Caco-2 (cell line): ENCODE results near the gene PRRG4. TPM values are rescaled to one million over a fixed set of nuclear protein-coding genes. Genes with fewer than 3 reads are reported as not detected.

Experiments
- BruUV-seq: library from RNA; stranded (reverse); fragments of 400-500 nt; replicated peaks from 2 replicates; lab custom pipeline; 2021; lab: Mats Ljungman, UMichigan
- CTCF ChIA-PET: fragments of 300-600 bp; sonication (Branson Sonifier 250); formaldehyde crosslinking; loops from one replicate; lab custom pipeline; 2022; ENCODE audit warnings: antibody characterized with exemption; lab: Charles Lee
- POLR2A ChIA-PET: fragments of 300-600 bp; sonication (Branson Sonifier 250); formaldehyde crosslinking; loops from one replicate; lab custom pipeline; 2022; ENCODE audit warnings: antibody characterized with exemption; lab: Charles Lee
- DNase-seq, 2 experiments: peaks; one replicate each; pipeline versions ENCODE4 v3.0.0 to v3.0.0-alpha.2; 2020 to 2022
- H3K27me3 ChIP-seq: replicated peaks from 2 replicates; pipeline ENCODE4 v1.6.0; 2011; ENCODE audit warnings: low read length; ENCODE audit not compliant: control insufficient read depth, insufficient read depth
- H3K36me3 ChIP-seq: 2 replicates; pipeline ENCODE4 v1.5.1; 2011; ENCODE audit warnings: low read length; ENCODE audit not compliant: control insufficient read depth, insufficient read depth
- H3K4me1 ChIP-seq: fragments of 250-450 bp; sonication (Bioruptor Pico); 2 replicates; pipeline ENCODE4 v1.5.1; 2020; ENCODE audit warnings: mild to moderate bottlenecking
- H3K4me3 ChIP-seq: 2 replicates; pipeline ENCODE4 v1.5.1; 2011; ENCODE audit warnings: low read depth, mild to moderate bottlenecking, control low read depth, low read length
- H3K9me3 ChIP-seq: fragments of 250-450 bp; sonication (Bioruptor Pico); 2 replicates; pipeline ENCODE4 v1.5.1; 2020; ENCODE audit warnings: mild to moderate bottlenecking, moderate library complexity
- H3K27ac Mint-ChIP-seq: one replicate; pipeline ENCODE4 v1.8.0; 2022; ENCODE audit warnings: mixed read lengths; ENCODE audit not compliant: unreplicated experiment
- H3K27me3 Mint-ChIP-seq: one replicate; pipeline ENCODE4 v1.8.0; 2022; ENCODE audit warnings: mixed read lengths; ENCODE audit not compliant: insufficient read depth, unreplicated experiment
- H3K36me3 Mint-ChIP-seq: one replicate; pipeline ENCODE4 v1.8.0; 2022; ENCODE audit warnings: mild to moderate bottlenecking, mixed read lengths; ENCODE audit not compliant: insufficient read depth, unreplicated experiment
- H3K4me1 Mint-ChIP-seq: one replicate; pipeline ENCODE4 v1.8.0; 2022; ENCODE audit warnings: low read depth, mixed read lengths; ENCODE audit not compliant: unreplicated experiment
- H3K4me3 Mint-ChIP-seq: one replicate; pipeline ENCODE4 v1.8.0; 2022; ENCODE audit warnings: mild to moderate bottlenecking, moderate library complexity, mixed read lengths; ENCODE audit not compliant: unreplicated experiment
- H3K9me3 Mint-ChIP-seq: one replicate; pipeline ENCODE4 v1.8.0; 2022; ENCODE audit warnings: mixed read lengths; ENCODE audit not compliant: unreplicated experiment
- intact Hi-C: fragments of 100-400 bp; cut with micrococcal nuclease; formaldehyde crosslinking; loops from one replicate; pipeline ENCODE4 v1.10.0; 2022; ENCODE audit not compliant: unreplicated experiment
- total RNA-seq: library from RNA; stranded (reverse); gene quantifications from 2 replicates; pipeline ENCODE4 v1.2.3, GENCODE V29; 2022
- TF ChIP-seq, protein P1 (sequence below), 2 experiments: fragments of 200-600 bp in 1 of 2; IDR thresholded peaks; 1 replicate in 1 of 2; 2 replicates in 1 of 2; pipeline versions ENCODE4 v1.5.1 to v1.8.0; 2011 to 2022; ENCODE audit warnings: antibody characterized with exemption in 1 of 2, control low read depth in 1 of 2, inconsistent platforms in 1 of 2, low read depth in 1 of 2, low read length in 1 of 2, mild to moderate bottlenecking in 1 of 2, moderate library complexity in 1 of 2; ENCODE audit not compliant: insufficient read depth in 1 of 2, severe bottlenecking in 1 of 2, unreplicated experiment in 1 of 2

The PRRG4 gene
- total RNA-seq, 1 experiment from 2014 or later: 6.9 TPM

GRCh38 chr11:32892355-32893092 lies 62.8 kb downstream of the PRRG4 start, which contains the start of gene QSER1:
TSS of gene QSER1 (plus strand) at chr11:32892811. CDS start at chr11:32893126, 315 bp downstream.
- H3K4me3 Mint-ChIP-seq: peak within 1 kb of the TSS; percentile 91
- H3K4me1 Mint-ChIP-seq: peaks cover 11% of the 10 kb centered on the region
- peak within 1 kb of the TSS; percentile 88 for H3K27ac Mint-ChIP-seq
- H3K9me3 ChIP-seq: no peaks in the 10 kb centered on the region
- peak; percentile 76 to 80 for DNase-seq
- peaks cover 9% of the 10 kb centered on the region for H3K36me3 Mint-ChIP-seq
- H3K9me3 Mint-ChIP-seq: no peaks in the 10 kb centered on the region
- peaks cover 23% of the 10 kb centered on the region for H3K4me1 ChIP-seq
- H3K27me3 ChIP-seq: no peaks in the 10 kb centered on the region
- TF ChIP-seq, protein P1, sequence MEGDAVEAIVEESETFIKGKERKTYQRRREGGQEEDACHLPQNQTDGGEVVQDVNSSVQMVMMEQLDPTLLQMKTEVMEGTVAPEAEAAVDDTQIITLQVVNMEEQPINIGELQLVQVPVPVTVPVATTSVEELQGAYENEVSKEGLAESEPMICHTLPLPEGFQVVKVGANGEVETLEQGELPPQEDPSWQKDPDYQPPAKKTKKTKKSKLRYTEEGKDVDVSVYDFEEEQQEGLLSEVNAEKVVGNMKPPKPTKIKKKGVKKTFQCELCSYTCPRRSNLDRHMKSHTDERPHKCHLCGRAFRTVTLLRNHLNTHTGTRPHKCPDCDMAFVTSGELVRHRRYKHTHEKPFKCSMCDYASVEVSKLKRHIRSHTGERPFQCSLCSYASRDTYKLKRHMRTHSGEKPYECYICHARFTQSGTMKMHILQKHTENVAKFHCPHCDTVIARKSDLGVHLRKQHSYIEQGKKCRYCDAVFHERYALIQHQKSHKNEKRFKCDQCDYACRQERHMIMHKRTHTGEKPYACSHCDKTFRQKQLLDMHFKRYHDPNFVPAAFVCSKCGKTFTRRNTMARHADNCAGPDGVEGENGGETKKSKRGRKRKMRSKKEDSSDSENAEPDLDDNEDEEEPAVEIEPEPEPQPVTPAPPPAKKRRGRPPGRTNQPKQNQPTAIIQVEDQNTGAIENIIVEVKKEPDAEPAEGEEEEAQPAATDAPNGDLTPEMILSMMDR (IDR thresholded peaks at IDR 0.05; ENCODE audit: insufficient read depth in 1 of 2, low read depth in 1 of 2, low read length in 1 of 2, severe bottlenecking in 1 of 2, unreplicated experiment in 1 of 2): no peak
- intact Hi-C loops: loop anchor here (2.0 to 5.0 kb wide), 3 partner anchors 84 to 365 kb away; partner anchors contain the start of gene HIPK3
- no peaks in the 10 kb centered on the region for H3K27me3 Mint-ChIP-seq
- ChIA-PET CTCF (interaction anchor here (0.6 to 1.0 kb wide), 3 partner anchors 147 to 194 kb away, joined by 3 to 7 read pairs (median 3); partner anchors contain the start of gene TCP11L1), POLR2A (interaction anchor here (1.0 to 2.4 kb wide), 2 partner anchors 27 to 309 kb away, joined by 3 to 6 read pairs; partner anchors contain the start of gene EIF3M)
- no peaks in the 10 kb centered on the region for H3K36me3 ChIP-seq
- H3K4me3 ChIP-seq: peak within 1 kb of the TSS; percentile 96
- BruUV-seq: no TSS peak

- CTCF ChIA-PET: interaction anchor here (0.6 kb wide), 1 partner anchor 195 kb away, joined by 3 read pairs; no protein-coding TSS in a partner anchor
- BruUV-seq: no TSS peak
Observed at GRCh38 chr11:32893093-32893342, 63.3 kb downstream of the PRRG4 start.

More at GRCh38 chr11:32893093-32893342, 63.3 kb downstream of the PRRG4 start:
- H3K36me3 ChIP-seq: no peaks in the 10 kb centered on the region
- H3K27me3 Mint-ChIP-seq: no peaks in the 10 kb centered on the region
- peaks cover 16% of the 10 kb centered on the region for H3K4me1 Mint-ChIP-seq
- intact Hi-C loops: loop anchor here (2.0 to 5.0 kb wide), 3 partner anchors 84 to 364 kb away; partner anchors contain the start of gene HIPK3
- H3K4me3 Mint-ChIP-seq: peak overlapping the region; percentile 91
- TF ChIP-seq, protein P1 (IDR thresholded peaks at IDR 0.05; ENCODE audit: insufficient read depth in 1 of 2, low read depth in 1 of 2, low read length in 1 of 2, severe bottlenecking in 1 of 2, unreplicated experiment in 1 of 2): no peak
- H3K4me1 ChIP-seq: peaks cover 23% of the 10 kb centered on the region
- POLR2A ChIA-PET: interaction anchor here (0.6 to 2.4 kb wide), 2 partner anchors 26 to 63 kb away, joined by 3 to 6 read pairs; partner anchors contain the start of gene PRRG4
- DNase-seq: no peak
- H3K36me3 Mint-ChIP-seq: peaks cover 9% of the 10 kb centered on the region
- H3K27me3 ChIP-seq: no peaks in the 10 kb centered on the region
- no peaks in the 10 kb centered on the region for H3K9me3 ChIP-seq
- H3K4me3 ChIP-seq: peak overlapping the region; percentile 96
- H3K27ac Mint-ChIP-seq: peak overlapping the region; percentile 88
- H3K9me3 Mint-ChIP-seq: no peaks in the 10 kb centered on the region
